GM19395 (cell line): ENCODE data around the gene ANKRD29.

ENCODE experiments used
- ATAC-seq: cut with Tn5 transposase; IDR thresholded peaks from one replicate; pipeline ENCODE4 v1.9.1; 2021; ENCODE audit warnings: mild to moderate bottlenecking, moderate library complexity; ENCODE audit not compliant: unreplicated experiment

The ANKRD29 gene, protein sequence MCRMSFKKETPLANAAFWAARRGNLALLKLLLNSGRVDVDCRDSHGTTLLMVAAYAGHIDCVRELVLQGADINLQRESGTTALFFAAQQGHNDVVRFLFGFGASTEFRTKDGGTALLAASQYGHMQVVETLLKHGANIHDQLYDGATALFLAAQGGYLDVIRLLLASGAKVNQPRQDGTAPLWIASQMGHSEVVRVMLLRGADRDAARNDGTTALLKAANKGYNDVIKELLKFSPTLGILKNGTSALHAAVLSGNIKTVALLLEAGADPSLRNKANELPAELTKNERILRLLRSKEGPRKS

GRCh38 chr18:23662309-23663263 is at the start of gene ANKRD29:
TSS of gene ANKRD29 (minus strand) at chr18:23662911. CDS start at chr18:23662730, 181 bp downstream.
- peak; percentile 56 for ATAC-seq

DNA sequence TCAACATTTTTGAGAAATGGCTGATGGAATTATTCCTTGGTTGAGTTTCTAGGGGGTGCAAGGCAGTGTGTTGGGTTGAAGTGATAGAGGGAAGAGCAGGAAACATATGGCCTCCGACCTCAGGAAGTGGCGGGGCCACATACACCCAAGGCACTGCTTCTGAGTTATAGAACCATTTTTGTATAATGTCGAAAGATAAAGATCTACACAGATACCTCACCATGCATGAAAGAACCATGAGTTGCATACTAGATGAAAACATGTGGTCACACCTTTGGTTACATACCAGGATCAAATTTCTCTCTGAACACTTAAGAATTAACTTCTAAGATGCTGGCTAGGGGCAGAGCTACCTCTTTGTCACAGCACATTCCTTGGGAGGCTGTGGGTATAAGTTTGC is 49.7 kb upstream of the ANKRD29 start:
- ATAC-seq, result no peak

DNA sequence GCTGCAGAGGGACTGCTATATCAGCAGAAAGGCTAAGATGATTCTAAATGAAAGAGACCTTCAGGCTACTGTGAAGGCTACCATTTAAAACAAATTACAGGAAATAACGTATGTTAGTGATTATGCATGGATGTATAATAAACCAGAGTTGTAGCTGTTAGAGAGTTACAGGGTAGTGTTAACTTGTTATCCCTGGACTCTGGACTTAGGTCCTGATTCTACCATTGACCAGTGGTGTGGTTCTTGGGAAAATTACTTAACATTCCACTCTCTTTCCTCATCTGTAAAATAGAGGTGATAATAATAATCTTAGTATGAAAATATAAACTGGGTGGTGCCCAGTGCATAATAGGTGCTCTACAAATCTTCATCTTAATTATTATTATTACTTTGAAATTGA is 48.7 kb upstream of the ANKRD29 start:
- ATAC-seq, result no peak

GRCh38 chr18:23710946-23711345 is 48.2 kb upstream of the ANKRD29 start:
- no peak for ATAC-seq

DNA sequence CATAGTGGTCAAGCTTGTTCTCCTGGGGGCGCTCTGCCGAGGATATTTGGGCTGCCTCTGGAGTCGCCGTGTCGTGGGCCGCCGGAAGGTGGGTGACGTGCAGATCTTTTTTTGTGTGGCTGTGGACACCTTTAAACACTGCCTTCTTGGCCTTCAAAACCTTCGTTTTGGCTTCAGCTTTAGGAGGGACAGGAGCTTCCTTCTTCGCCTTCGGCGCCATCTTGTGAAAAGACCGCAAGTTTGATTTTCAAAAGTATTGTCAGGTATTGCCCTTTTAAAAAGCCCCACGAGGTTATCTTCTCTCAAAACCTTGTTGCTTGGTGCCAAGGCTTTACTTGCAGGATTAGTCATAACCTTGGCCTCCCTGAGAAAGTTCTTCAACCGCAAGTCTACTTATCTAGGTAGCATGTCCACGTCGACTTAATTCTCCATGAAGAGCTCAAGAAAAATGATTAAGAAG is 47.4 kb upstream of the ANKRD29 start:
- no peak for ATAC-seq

DNA sequence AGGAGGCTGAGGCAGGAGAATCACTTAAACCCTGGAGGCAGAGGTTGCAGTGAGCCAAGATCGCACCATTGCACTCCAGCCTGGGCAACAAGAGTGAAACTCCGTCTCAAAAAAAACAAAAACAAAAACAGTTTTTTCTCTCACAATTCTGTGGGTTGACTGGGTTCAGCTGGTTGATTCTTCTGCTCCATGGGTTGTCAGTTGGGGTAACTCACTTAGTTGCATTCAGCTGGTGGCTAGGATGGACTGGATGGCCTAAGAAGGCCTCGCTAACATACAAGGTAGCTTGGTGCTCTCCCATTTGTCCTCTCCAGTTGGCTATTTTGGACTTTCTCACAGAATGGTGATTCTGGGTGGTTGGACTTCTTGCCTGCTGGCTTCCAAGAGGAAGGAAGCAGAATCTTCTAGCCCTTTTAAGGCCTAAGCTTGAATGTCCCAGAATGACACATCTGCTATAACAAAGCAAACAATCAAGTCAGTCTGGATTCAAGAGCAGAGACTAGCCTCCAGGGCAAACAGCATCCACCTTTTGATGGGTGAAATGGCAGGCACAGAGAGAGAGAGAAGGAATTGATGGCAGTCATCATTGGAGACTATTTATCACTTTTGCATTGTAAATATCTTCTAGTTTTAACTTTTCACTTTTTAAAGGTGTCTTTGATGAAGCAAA is 44.4 kb upstream of the ANKRD29 start:
- ATAC-seq, result no peak

DNA sequence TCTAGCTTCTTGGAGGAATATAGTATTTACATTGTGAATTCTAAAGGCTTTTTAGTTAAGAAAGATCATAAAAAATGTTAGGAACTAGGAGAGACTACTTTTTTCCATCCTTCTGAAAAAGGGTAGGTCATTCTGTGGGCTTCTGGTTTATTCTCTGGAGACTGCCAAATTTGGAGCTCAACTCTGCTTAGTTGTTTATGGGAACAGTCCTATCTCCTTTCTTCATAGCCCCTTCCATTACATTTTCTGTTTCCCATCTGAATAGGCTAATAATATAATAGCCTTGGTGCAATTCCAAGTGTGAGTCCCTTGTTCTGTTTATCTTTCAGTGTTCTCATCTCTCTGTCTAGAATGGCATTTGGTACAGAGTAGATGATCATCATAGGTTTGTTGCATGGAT is 42.1 kb upstream of the ANKRD29 start:
- no peak for ATAC-seq

DNA sequence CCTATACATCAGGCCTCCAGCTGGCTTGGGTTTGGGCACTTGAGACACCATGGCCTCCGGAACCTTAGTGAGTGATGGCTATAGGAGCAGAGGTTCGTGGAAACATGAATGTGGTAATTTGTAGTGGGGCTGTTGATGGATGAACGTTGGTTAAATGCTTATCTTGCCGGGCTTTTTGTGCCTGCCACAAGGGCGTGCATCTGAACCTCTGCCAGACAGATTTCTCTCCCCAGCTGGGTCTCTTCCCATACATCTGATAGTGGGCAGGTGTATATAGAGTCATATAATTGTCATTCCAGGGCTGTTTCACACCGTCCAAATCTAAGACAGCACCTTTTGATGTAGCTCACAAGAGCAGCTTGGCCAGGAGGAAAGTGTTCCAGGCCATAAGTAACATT is 41.3 kb upstream of the ANKRD29 start:
- ATAC-seq, result no peak

DNA sequence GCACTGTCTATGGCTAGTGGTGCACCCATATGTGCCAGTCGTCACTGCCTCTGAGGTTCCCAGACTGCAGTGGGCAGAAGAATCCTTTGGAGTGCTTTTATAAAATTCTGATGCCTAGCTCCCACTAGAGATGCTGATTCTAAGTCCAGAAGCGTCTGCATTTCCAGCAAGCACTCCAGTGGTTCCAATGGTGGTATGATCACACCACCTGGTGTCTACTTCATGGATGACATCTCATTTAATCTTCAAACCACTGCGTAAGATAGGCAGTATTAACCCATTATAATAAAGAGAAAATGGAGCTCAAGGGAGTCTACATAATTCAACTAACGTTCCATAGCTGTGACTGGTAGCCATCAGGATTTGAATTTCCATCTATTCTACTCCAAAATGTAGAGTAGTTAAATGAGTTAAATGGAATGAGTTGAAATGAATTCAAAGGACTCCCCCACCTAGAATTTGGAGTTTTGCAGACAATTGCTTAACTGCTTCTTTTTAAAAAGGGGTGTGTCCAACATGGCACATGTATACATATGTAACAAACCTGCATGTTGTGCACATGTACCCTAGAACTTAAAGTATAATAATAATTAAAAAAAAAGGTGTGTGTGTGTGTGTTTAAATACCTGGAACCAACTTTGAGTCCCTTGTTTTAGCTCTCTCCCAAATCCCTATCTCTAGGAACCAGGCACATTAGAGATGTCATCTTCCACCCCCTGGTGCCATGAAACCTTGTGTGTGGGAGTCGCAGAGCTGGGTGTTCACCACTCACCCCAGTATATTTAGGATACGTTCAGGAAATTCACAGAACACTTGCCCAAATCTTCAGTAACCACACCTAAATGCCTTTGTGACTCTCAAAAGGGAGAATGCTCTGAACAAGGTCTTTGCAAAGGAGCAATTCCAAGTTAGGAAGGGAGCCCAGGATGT is 40.6 kb upstream of the ANKRD29 start:
- ATAC-seq, result no peak

DNA sequence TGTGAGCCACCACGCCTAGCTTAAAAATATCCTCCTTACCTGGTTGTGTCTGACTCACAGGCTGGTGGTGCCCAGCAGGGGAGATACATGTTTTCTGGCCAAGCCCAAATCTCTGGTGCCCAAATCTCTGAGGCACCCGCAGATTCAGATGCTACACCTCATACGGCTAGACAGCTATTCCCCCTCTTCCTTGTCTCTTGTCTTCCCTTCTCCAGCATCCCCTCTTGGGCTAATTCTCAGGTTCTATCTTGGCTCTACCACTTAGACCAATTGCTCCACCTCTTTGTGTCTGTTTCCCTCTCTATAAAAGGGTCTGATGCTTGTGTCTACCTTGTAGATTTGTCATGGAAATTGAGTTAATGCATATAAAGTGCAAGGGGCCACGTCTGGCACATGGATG is 39.9 kb upstream of the ANKRD29 start:
- no peak for ATAC-seq

DNA sequence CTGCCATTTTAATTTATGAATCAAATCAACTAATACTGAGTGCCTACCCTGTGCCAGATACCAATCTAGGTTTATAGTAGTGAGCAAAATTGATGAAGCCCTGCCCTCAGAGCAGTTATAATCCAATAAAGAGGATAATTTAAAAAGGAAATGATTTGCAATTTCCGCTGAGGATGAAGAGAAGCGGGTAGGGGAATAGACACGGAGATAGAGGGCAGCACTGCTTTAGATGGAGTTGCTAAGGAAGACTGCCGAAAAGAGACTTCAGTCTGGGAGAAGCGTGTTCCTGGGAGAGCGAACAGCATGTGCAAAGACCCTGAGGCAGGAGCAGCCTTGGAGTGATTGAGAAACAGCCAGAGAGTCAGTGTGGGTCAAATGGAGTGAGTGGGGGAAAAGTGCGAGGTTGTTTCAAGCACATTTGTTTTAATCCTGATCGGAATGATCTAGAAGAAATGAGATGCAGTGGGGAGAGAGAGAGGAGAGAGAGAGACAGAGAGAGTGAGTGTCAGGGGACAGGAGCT is 38.9 kb upstream of the ANKRD29 start:
- ATAC-seq, result no peak

GRCh38 chr18:23701017-23701416 is 38.3 kb upstream of the ANKRD29 start:
- no peak for ATAC-seq

- no peak for ATAC-seq
Measured at GRCh38 chr18:23694637-23695430, 32.1 kb upstream of the ANKRD29 start.

GRCh38 chr18:23693846-23694245 is 31.1 kb upstream of the ANKRD29 start:
- ATAC-seq, result no peak

- no peak for ATAC-seq
Measured at GRCh38 chr18:23690505-23691068, 27.9 kb upstream of the ANKRD29 start.

- ATAC-seq, result no peak
Measured at GRCh38 chr18:23689616-23690504, 27.1 kb upstream of the ANKRD29 start.

DNA sequence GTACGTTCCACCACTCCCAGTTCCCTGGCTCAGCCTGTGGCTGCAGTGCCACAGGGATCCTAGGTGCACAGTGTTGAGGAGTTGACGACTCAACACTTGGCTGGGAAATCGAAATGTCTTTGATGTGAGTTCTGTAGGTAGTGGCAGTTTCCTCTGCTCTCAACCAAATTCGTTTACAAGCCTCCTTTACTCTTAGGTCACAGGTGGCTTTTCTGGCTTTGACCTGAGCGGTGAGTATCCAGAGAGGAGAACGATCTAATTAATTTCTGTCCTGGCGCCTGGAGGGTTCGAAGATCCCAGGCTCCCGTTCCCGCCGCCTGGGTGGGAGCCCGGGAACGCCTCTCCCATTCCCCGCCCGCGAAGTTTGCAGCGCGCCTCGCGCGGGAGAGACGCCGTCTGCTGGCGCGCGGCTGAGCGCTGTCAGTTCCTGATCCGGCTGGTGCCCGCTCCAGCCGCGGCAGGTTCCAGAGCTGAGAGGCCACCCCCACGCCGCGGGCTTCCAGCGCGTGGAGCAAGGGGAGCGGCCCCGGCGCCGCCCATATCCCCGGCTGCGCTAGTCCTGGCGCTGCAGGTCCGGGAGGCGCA is 26.4 kb upstream of the ANKRD29 start, which contains the start of gene LAMA3:
TSS of gene LAMA3 (plus strand) at position 423 of the 585 bp plus-strand sequence. CDS start 231 bp downstream, outside the sequence.
- no peak for ATAC-seq
